ENCODE results near the gene TSHZ2. TPM values are rescaled to one million over a fixed set of nuclear protein-coding genes. Genes with fewer than 3 reads are reported as not detected.

The TSHZ2 gene
- total and polyA plus RNA-seq, 12 donors = 1.5 to 6.2 (median 4.5) TPM

GRCh38 chr20:53057579-53057978 lies 85.4 kb downstream of the TSHZ2 start:
- Histone ChIP-seq H3K4me3 (no peak overlapping the region), H3K9me3 (no peaks in the 10 kb centered on the region), H3K36me3 (no peaks in the 10 kb centered on the region), H3K27me3 (no peaks in the 10 kb centered on the region), H3K4me1 (no peaks in the 10 kb centered on the region), H3K27ac (no peak overlapping the region)
- ATAC-seq = no peak
- no peak for DNase-seq
- 97 to 98% methylated on average over 4 of the region's 4 CpGs for WGBS, 2 donors
- no peak for TF ChIP-seq CTCF (IDR thresholded peaks at IDR 0.05)
- intact Hi-C loops (cut with DNase I) = no loop called here

DNA sequence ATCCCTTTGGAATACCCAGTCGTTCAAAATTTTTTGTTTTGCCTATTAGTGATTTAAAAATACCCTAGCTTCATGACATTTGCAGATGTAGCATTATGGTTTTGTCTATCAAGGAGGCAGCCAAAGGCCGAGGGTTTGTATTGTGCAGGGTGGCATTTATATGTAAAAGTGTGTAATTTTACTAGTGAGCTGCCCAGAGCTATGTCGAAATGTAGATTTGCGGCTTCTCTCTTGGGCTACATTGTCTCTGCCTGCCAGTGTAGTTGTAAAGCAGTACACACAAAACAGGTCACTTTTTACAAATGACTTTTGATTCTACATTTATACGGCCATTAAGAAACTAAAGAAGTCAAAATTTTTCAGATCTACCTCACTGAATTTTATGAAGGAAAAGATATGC lies 87.7 kb downstream of the TSHZ2 start:
- ATAC-seq (no peak), DNase-seq (no peak)
- Histone ChIP-seq H3K36me3 (no peaks in the 10 kb centered on the region), H3K4me1 (no peaks in the 10 kb centered on the region), H3K27me3 (no peaks in the 10 kb centered on the region), H3K27ac (no peak overlapping the region), H3K9me3 (no peaks in the 10 kb centered on the region), H3K4me3 (no peak overlapping the region)
- TF ChIP-seq CTCF (IDR thresholded peaks at IDR 0.05) = no peak
- 85 to 89% methylated on average over 5 of the region's 5 CpGs for WGBS, 2 donors
- intact Hi-C loops (cut with DNase I) = no loop called here

DNA sequence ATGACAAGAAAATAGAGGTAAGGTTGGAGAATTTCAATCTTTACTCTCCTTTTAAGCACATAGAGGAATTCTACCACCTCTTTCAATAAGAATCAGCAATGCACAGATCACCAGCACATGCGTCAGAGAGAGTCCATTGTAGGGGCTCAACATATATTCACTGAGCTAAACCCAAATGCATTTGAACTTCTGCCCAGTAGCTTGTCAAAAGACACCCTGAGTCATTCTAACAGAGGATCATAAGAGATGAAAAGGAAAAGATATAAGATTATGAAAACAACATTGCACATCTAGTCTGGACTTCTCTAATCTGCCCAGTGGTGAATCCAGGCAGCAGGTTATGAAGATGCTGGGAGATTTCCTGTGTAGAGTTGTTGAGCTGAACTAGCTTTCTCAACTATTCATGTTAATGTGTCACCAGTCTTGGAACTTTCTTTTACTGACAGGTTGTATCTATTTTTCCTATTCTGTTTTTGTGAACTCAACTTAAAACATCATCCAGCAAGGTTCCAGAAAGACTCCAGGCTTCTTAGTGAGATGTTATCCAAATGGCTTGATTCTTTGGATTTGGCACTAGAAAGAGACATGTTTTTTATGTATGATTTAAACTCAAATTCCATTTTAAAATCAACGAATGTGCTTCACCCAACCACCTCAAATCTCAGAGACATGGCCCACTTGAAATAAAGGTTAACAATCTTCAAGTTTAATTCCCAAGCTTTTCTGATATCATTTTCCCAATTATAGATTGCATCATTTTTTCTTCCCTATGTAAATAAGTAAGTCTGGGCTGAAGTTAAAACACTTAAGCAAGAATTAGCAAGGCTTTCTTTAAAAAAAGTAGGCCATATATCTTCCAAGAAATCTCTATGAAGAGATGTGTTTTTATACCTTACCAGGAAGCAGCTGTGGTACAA lies 89.3 kb downstream of the TSHZ2 start:
- intact Hi-C loops (cut with DNase I) = no loop called here
- Histone ChIP-seq H3K27ac (no peak overlapping the region), H3K4me1 (no peaks in the 10 kb centered on the region), H3K9me3 (no peaks in the 10 kb centered on the region), H3K4me3 (no peak overlapping the region), H3K36me3 (no peaks in the 10 kb centered on the region), H3K27me3 (no peaks in the 10 kb centered on the region)
- no peak for TF ChIP-seq CTCF (IDR thresholded peaks at IDR 0.05)
- WGBS, 2 donors = 88 to 91% methylated on average over 2 of the region's 2 CpGs
- DNase-seq (no peak), ATAC-seq (no peak)

- intact Hi-C loops (cut with DNase I) = no loop called here
These were observed 92.8 kb downstream of the TSHZ2 start for GRCh38 chr20:53064935-53065334.

More at GRCh38 chr20:53064935-53065334, 92.8 kb downstream of the TSHZ2 start:
- no peak for TF ChIP-seq CTCF (IDR thresholded peaks at IDR 0.05)
- Histone ChIP-seq H3K4me3 (no peak overlapping the region), H3K36me3 (no peaks in the 10 kb centered on the region), H3K4me1 (no peaks in the 10 kb centered on the region), H3K27ac (no peak overlapping the region), H3K27me3 (no peaks in the 10 kb centered on the region), H3K9me3 (peaks cover 0 to 13% (median 0%) of the 10 kb centered on the region in 11 donors)
- no peak for DNase-seq
- 90 to 94% methylated on average over 7 of the region's 7 CpGs for WGBS, 2 donors
- ATAC-seq = no peak

Measured in heart right ventricle (tissue), 16 donors.